Endothelial cell of umbilical vein (primary cell): ENCODE measurements around the gene PTPRD. TPM values are rescaled to one million over a fixed set of nuclear protein-coding genes. Genes with fewer than 3 reads are reported as not detected.

Experiments used
- BruUV-seq: library from RNA; stranded (reverse); fragments of 400-500 nt; replicated peaks from 2 replicates; lab custom pipeline; 2021; lab: Mats Ljungman, UMichigan
- CTCF ChIA-PET: fragments of 300-600, 350-600 bp; sonication (Branson Sonifier 250); formaldehyde crosslinking; loops from one replicate; lab custom pipeline; 2021; ENCODE audit warnings: antibody characterized with exemption, inconsistent platforms; lab: Charles Lee
- POLR2A ChIA-PET: fragments of 300-600, 350-600 bp; sonication (Branson Sonifier 250); formaldehyde crosslinking; loops from one replicate; lab custom pipeline; 2021; ENCODE audit warnings: antibody characterized with exemption, inconsistent platforms; lab: Charles Lee
- DNase-seq: peaks from one replicate; pipeline ENCODE4 v3.0.0-alpha.2; 2011; ENCODE audit warnings: low read depth, low spot score
- FAIRE-seq: peaks from 2 replicates; lab custom pipeline; 2011; peaks lifted over from hg19 to GRCh38; lab: Jason Lieb, UNC
- H2AFZ ChIP-seq: 2 replicates; pipeline ENCODE4 v1.6.0; 2012; ENCODE audit warnings: low read depth, low read length, control low read depth, inconsistent platforms
- H3K27ac ChIP-seq: 2 replicates; pipeline ENCODE4 v1.5.1; 2011; ENCODE audit warnings: low read depth, mild to moderate bottlenecking, control low read depth, low read length, moderate library complexity; ENCODE audit not compliant: insufficient read depth
- H3K27me3 ChIP-seq, 2 experiments: 2 replicates each; pipeline versions ENCODE4 v1.6.0 to v1.6.1; 2011; ENCODE audit warnings: low read length in 2 of 2, mixed read lengths in 1 of 2; ENCODE audit not compliant: control insufficient read depth in 2 of 2, insufficient read depth in 2 of 2
- H3K36me3 ChIP-seq, 2 experiments: 2 replicates in 1 of 2; 3 replicates in 1 of 2; pipeline ENCODE4 v1.5.1; 2011; ENCODE audit warnings: low read length in 2 of 2, mild to moderate bottlenecking in 1 of 2, moderate library complexity in 1 of 2; ENCODE audit not compliant: control insufficient read depth in 2 of 2, insufficient read depth in 2 of 2; ENCODE audit errors: extremely low read depth in 1 of 2
- H3K4me1 ChIP-seq: 3 replicates; pipeline ENCODE4 v1.5.1; 2011; ENCODE audit warnings: mild to moderate bottlenecking, low read length; ENCODE audit not compliant: control insufficient read depth, insufficient read depth; ENCODE audit errors: extremely low read depth
- H3K4me2 ChIP-seq: 2 replicates; pipeline ENCODE4 v1.6.1; 2011; ENCODE audit warnings: low read length, control low read depth, mixed read lengths; ENCODE audit not compliant: insufficient read depth
- H3K4me3 ChIP-seq, 3 experiments: fragments of 200-600 bp in 1 of 3; sonication (generic), shearing (Covaris generic) in 1 of 3; replicated peaks in 1 of 3; 2 replicates each; pipeline ENCODE4 v1.5.1; 2011 to 2016; ENCODE audit warnings: control low read depth in 3 of 3, low read length in 3 of 3, mild to moderate bottlenecking in 2 of 3, inconsistent platforms in 1 of 3, low read depth in 1 of 3, moderate library complexity in 1 of 3; ENCODE audit not compliant: insufficient read depth in 1 of 3
- H3K79me2 ChIP-seq: 2 replicates; pipeline ENCODE4 v1.6.0; 2012; ENCODE audit warnings: low read length, inconsistent platforms; ENCODE audit not compliant: control insufficient read depth, insufficient read depth
- H3K9ac ChIP-seq: replicated peaks from 2 replicates; pipeline ENCODE3; 2011; ENCODE audit warnings: low read length, control low read depth; ENCODE audit not compliant: insufficient read depth; ENCODE audit errors: extremely low read depth
- H3K9me1 ChIP-seq: replicated peaks from 3 replicates; pipeline ENCODE4 v1.6.0; 2011; ENCODE audit warnings: mild to moderate bottlenecking, low read length; ENCODE audit not compliant: control insufficient read depth, insufficient read depth; ENCODE audit errors: extremely low read depth
- H3K9me3 ChIP-seq: replicated peaks from 2 replicates; pipeline ENCODE4 v1.5.1; 2012; ENCODE audit warnings: low read length, inconsistent platforms; ENCODE audit not compliant: control insufficient read depth, insufficient read depth
- H4K20me1 ChIP-seq: replicated peaks from 2 replicates; pipeline ENCODE3; 2011; ENCODE audit warnings: mild to moderate bottlenecking, low read length; ENCODE audit not compliant: control insufficient read depth, insufficient read depth; ENCODE audit errors: extremely low read depth
- EZH2 ChIP-seq: IDR thresholded peaks from 2 replicates; pipeline ENCODE4 v1.6.1; 2012; ENCODE audit warnings: borderline replicate concordance, low read depth, mild to moderate bottlenecking, moderate library complexity, low read length, inconsistent platforms; ENCODE audit not compliant: severe bottlenecking
- FOS ChIP-seq: IDR thresholded peaks from 2 replicates; pipeline ENCODE4 v1.6.1; 2011; ENCODE audit warnings: mild to moderate bottlenecking, low read length, moderate library complexity, borderline replicate concordance; ENCODE audit not compliant: insufficient read depth
- GATA2 ChIP-seq: IDR thresholded peaks from 2 replicates; pipeline ENCODE4 v1.7.0; 2011; ENCODE audit warnings: low read depth, mild to moderate bottlenecking, moderate library complexity, mixed read lengths, low read length; ENCODE audit not compliant: insufficient read length, insufficient read depth
- JUN ChIP-seq: IDR thresholded peaks from 2 replicates; pipeline ENCODE4 v1.6.1; 2011; ENCODE audit warnings: borderline replicate concordance, low read depth; ENCODE audit not compliant: insufficient read length, insufficient read depth
- MAX ChIP-seq: IDR thresholded peaks from 2 replicates; pipeline ENCODE4 v1.6.1; 2011; ENCODE audit not compliant: insufficient read depth, insufficient read length
- MYC ChIP-seq: IDR thresholded peaks from one replicate; pipeline ENCODE4 v1.6.1; 2011; ENCODE audit warnings: mild to moderate bottlenecking, low read depth, low read length
- POLR2A ChIP-seq: IDR thresholded peaks from 2 replicates; pipeline ENCODE4 v1.6.1; 2012; ENCODE audit warnings: low read depth, mild to moderate bottlenecking, control low read depth, low read length
- POLR2AphosphoS5 ChIP-seq: IDR thresholded peaks from 2 replicates; pipeline ENCODE4 v1.6.1; 2012; ENCODE audit warnings: low read depth, mild to moderate bottlenecking, control low read depth, low read length, moderate library complexity; ENCODE audit not compliant: insufficient read depth
- dilution Hi-C: fragments of 300-500 bp; cut with MboI; formaldehyde crosslinking; loops from one replicate; pipeline ENCODE4 v1.15.0; 2019; ENCODE audit warnings: low sequenced_read_pairs; ENCODE audit not compliant: extremely low pct_ligation_motif_present
- intact Hi-C: fragments of 100-400 bp; cut with micrococcal nuclease; formaldehyde crosslinking; loops from one replicate; pipeline ENCODE4 v1.10.0; 2022
- polyA plus RNA-seq, 4 experiments: library from polyadenylated mRNA; depleted of rRNA in 3 of 4; stranded (reverse) in 3 of 4; unstranded in 1 of 4; fragments of >200 nt; gene quantifications; 2 replicates each; pipeline versions ENCODE4 v1.2.1 to v1.2.3, GENCODE V29; 2011 to 2012; ENCODE audit warnings: missing spikeins in 1 of 4
- total RNA-seq: library from RNA; stranded (reverse); gene quantifications from 2 replicates; pipeline ENCODE4 v1.2.3, GENCODE V29; 2021
- TF ChIP-seq, protein P1 (sequence below), 2 donors: IDR thresholded peaks; 1 replicate in 1 of 2; 2 replicates in 1 of 2; pipeline ENCODE4 v1.5.1; 2011; ENCODE audit warnings: low read length in 2 of 2, mild to moderate bottlenecking in 2 of 2, moderate library complexity in 2 of 2, control low read depth in 1 of 2, inconsistent platforms in 1 of 2, low read depth in 1 of 2; ENCODE audit not compliant: insufficient read depth in 1 of 2; ENCODE audit errors: extremely low read depth in 1 of 2

The PTPRD gene
- total and polyA plus RNA-seq, 2 donors (not counting 3 experiments of a cell fraction or from before 2014, with no cell fraction given) = 5.5 to 5.7 TPM

DNA sequence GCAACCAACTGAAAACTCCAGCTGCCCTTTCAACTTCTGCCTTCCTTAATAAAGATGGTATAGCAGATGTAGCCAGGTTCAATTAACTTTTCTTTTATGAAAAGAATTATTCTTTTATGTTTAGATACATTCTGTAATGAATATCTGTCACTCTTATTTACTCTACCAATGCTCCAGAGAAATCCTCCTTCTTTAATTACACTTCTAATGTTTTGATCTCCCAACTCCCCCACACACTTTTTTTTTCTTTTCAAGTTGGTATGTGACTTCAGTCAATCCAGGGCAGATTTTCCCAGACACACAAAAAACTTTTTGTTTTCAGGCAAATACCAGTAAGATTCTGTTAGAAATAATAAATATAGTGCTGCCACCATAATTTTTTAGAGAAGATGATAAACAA, 1813.2 kb downstream of the PTPRD start:
- H3K9ac ChIP-seq = no peak overlapping the region
- dilution Hi-C loops = no loop called here
- TF ChIP-seq, protein P1, sequence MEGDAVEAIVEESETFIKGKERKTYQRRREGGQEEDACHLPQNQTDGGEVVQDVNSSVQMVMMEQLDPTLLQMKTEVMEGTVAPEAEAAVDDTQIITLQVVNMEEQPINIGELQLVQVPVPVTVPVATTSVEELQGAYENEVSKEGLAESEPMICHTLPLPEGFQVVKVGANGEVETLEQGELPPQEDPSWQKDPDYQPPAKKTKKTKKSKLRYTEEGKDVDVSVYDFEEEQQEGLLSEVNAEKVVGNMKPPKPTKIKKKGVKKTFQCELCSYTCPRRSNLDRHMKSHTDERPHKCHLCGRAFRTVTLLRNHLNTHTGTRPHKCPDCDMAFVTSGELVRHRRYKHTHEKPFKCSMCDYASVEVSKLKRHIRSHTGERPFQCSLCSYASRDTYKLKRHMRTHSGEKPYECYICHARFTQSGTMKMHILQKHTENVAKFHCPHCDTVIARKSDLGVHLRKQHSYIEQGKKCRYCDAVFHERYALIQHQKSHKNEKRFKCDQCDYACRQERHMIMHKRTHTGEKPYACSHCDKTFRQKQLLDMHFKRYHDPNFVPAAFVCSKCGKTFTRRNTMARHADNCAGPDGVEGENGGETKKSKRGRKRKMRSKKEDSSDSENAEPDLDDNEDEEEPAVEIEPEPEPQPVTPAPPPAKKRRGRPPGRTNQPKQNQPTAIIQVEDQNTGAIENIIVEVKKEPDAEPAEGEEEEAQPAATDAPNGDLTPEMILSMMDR (IDR thresholded peaks at IDR 0.05; ENCODE audit: extremely low read depth in 1 of 2, insufficient read depth in 1 of 2, low read depth in 1 of 2, low read length in 2 of 2) = no peak
- TF ChIP-seq POLR2A = no peak
- no peak for TF ChIP-seq GATA2
- TF ChIP-seq JUN = no peak
- no peak for TF ChIP-seq FOS
- no peak for TF ChIP-seq EZH2
- no peak for TF ChIP-seq POLR2AphosphoS5
- no peak for TF ChIP-seq MAX
- no peak for TF ChIP-seq MYC
- no peaks in the 10 kb centered on the region for H3K79me2 ChIP-seq
- intact Hi-C loops = no loop called here
- no peak overlapping the region for H3K4me3 ChIP-seq
- BruUV-seq = no TSS peak
- ChIA-PET POLR2A (no interaction called here), CTCF (no interaction called here)
- no peaks in the 10 kb centered on the region for H3K36me3 ChIP-seq
- no peak overlapping the region for H3K4me2 ChIP-seq
- no peak overlapping the region for H3K27ac ChIP-seq
- FAIRE-seq = no peak
- H3K27me3 ChIP-seq = no peaks in the 10 kb centered on the region
- no peaks in the 10 kb centered on the region for H3K9me3 ChIP-seq
- no peaks in the 10 kb centered on the region for H3K9me1 ChIP-seq
- no peak for DNase-seq
- no peaks in the 10 kb centered on the region for H4K20me1 ChIP-seq
- H2AFZ ChIP-seq = no peak overlapping the region
- no peaks in the 10 kb centered on the region for H3K4me1 ChIP-seq
